ENCODE results near the gene PADI1.

Gene PADI1

DNA sequence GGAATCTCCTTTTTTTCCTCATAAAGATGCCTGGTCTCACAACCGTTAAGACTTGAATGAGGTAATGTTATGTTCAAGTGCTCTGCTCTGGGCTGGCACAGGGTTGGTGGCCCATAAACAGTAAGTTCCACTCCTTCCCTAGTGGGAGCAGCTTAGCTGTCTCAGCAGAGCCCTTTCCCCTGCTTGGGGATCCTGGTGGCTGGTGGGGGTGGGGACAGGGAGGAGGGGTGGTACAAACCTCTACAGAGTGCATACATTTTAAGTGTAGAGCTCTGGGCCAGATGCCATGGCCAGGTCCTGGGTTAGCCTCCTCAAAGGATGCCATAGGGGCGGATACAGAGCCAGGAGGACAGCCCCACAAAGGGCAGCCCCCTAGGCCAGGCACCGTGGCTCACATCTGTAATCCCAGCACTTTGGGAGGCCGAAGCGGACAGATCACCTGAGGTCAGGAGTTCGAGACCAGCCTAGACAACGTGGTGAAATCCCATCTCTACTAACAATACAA lies 20.7 kb upstream of the PADI1 start:
- Histone ChIP-seq H3K27ac (ENCODE audit: low read depth, low read length) (no peak overlapping the region), H3K4me2 (ENCODE audit: low read depth, low read length, poor library complexity, severe bottlenecking) (no peak overlapping the region), H3K9me3 (ENCODE audit: insufficient read depth, low read length) (peaks cover 8% of the 10 kb centered on the region), H3K79me2 (ENCODE audit: insufficient read depth, low read length) (no peaks in the 10 kb centered on the region), H4K20me1 (ENCODE audit: low read depth, low read length) (no peaks in the 10 kb centered on the region), H3K4me3 (ENCODE audit: insufficient read depth, low read length, poor library complexity, severe bottlenecking) (no peak overlapping the region), H3K36me3 (ENCODE audit: low read length) (no peaks in the 10 kb centered on the region), H2AFZ (ENCODE audit: low read depth, low read length, severe bottlenecking) (no peak overlapping the region), H3F3A (ENCODE audit: insufficient read depth) (no peaks in the 10 kb centered on the region), H3K9me2 (replicated peaks; ENCODE audit: insufficient read depth, low read length) (no peaks in the 10 kb centered on the region), H3K9ac (ENCODE audit: low read length) (no peak overlapping the region), H3K27me3 (ENCODE audit: low read length) (no peaks in the 10 kb centered on the region)
- TF ChIP-seq, protein P1, sequence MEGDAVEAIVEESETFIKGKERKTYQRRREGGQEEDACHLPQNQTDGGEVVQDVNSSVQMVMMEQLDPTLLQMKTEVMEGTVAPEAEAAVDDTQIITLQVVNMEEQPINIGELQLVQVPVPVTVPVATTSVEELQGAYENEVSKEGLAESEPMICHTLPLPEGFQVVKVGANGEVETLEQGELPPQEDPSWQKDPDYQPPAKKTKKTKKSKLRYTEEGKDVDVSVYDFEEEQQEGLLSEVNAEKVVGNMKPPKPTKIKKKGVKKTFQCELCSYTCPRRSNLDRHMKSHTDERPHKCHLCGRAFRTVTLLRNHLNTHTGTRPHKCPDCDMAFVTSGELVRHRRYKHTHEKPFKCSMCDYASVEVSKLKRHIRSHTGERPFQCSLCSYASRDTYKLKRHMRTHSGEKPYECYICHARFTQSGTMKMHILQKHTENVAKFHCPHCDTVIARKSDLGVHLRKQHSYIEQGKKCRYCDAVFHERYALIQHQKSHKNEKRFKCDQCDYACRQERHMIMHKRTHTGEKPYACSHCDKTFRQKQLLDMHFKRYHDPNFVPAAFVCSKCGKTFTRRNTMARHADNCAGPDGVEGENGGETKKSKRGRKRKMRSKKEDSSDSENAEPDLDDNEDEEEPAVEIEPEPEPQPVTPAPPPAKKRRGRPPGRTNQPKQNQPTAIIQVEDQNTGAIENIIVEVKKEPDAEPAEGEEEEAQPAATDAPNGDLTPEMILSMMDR (IDR thresholded peaks at IDR 0.05; ENCODE audit: insufficient read depth, low read length, poor library complexity, severe bottlenecking), result no peak
- no peak for TF ChIP-seq EZH2phosphoT487 (conservative IDR thresholded peaks at IDR 0.05; ENCODE audit: low read length)

DNA sequence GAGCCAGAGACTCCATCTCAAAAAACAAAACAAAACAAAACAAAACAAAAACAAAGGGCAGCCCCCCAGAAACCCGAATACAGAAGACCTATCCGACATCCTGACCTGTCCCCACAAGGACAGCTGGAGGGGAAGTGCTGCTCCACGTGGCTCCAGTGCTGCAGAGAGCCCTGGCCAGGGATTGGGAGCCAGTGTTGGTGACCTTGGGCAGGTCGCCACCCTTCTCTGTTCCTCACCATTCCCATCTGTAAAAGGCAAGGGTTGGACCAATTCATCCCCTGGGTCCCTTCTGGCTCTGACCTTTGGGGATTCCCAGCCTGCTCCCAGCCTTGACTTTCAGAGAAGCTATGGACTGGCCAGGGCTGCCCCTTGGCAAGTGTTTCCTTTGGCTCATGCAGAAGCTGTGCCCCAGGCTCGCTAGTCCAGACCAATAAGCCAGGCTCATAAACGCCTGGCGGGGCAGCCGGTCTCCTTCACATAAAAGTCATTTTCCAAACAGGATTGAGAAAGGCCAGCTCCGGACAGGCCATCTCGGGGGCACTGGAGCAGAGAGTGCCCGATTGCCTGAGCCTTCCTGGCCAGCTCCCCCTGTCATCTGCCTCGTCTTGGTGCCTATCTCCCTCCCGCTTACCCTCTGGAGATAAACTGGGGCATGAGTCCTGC lies 20.0 kb upstream of the PADI1 start:
- Histone ChIP-seq H3K4me3 (ENCODE audit: insufficient read depth, low read length, poor library complexity, severe bottlenecking) (no peak overlapping the region), H3F3A (ENCODE audit: insufficient read depth) (no peaks in the 10 kb centered on the region), H2AFZ (ENCODE audit: low read depth, low read length, severe bottlenecking) (no peak overlapping the region), H3K9me3 (ENCODE audit: insufficient read depth, low read length) (peaks cover 8% of the 10 kb centered on the region), H3K27ac (ENCODE audit: low read depth, low read length) (no peak overlapping the region), H3K27me3 (ENCODE audit: low read length) (no peaks in the 10 kb centered on the region), H3K4me2 (ENCODE audit: low read depth, low read length, poor library complexity, severe bottlenecking) (no peak overlapping the region), H4K20me1 (ENCODE audit: low read depth, low read length) (no peaks in the 10 kb centered on the region), H3K79me2 (ENCODE audit: insufficient read depth, low read length) (no peaks in the 10 kb centered on the region), H3K9ac (ENCODE audit: low read length) (no peak overlapping the region), H3K9me2 (replicated peaks; ENCODE audit: insufficient read depth, low read length) (no peaks in the 10 kb centered on the region), H3K36me3 (ENCODE audit: low read length) (no peaks in the 10 kb centered on the region)
- TF ChIP-seq EZH2phosphoT487 (conservative IDR thresholded peaks at IDR 0.05; ENCODE audit: low read length), result no peak

DNA sequence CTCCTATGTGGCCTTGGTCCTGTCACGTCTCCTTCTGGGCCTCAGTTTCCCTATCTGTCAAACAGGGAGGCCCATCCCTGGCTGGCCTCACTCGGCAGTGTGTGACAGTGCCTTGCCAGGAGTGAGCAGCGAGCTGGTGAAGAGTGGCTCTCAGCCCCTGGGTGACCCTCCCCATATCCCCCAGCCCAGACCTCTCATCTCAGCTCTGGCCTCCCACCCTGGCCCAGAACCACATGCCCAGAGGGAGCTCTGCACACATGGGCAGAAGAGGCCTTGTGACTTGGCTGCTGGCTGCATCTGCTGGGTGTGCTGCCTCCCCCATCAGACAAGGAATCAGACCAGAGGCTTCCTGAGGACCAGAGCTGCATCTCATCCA lies 19.5 kb upstream of the PADI1 start:
- H3K9me3 ChIP-seq (ENCODE audit: insufficient read depth, low read length), result peaks cover 8% of the 10 kb centered on the region
- no peaks in the 10 kb centered on the region for H3K9me2 ChIP-seq (replicated peaks; ENCODE audit: insufficient read depth, low read length)
- no peak overlapping the region for H3K27ac ChIP-seq (ENCODE audit: low read depth, low read length)
- H3K9ac ChIP-seq (ENCODE audit: low read length), result no peak overlapping the region
- no peaks in the 10 kb centered on the region for H3K36me3 ChIP-seq (ENCODE audit: low read length)
- no peak overlapping the region for H3K4me3 ChIP-seq (ENCODE audit: insufficient read depth, low read length, poor library complexity, severe bottlenecking)
- no peaks in the 10 kb centered on the region for H4K20me1 ChIP-seq (ENCODE audit: low read depth, low read length)
- no peak overlapping the region for H2AFZ ChIP-seq (ENCODE audit: low read depth, low read length, severe bottlenecking)
- H3K27me3 ChIP-seq (ENCODE audit: low read length), result no peaks in the 10 kb centered on the region
- no peak overlapping the region for H3K4me2 ChIP-seq (ENCODE audit: low read depth, low read length, poor library complexity, severe bottlenecking)
- H3F3A ChIP-seq (ENCODE audit: insufficient read depth), result no peaks in the 10 kb centered on the region
- TF ChIP-seq EZH2phosphoT487 (conservative IDR thresholded peaks at IDR 0.05; ENCODE audit: low read length), result no peak
- TF ChIP-seq, protein P1 (IDR thresholded peaks at IDR 0.05; ENCODE audit: insufficient read depth, low read length, poor library complexity, severe bottlenecking), result no peak
- H3K79me2 ChIP-seq (ENCODE audit: insufficient read depth, low read length), result no peaks in the 10 kb centered on the region

DNA sequence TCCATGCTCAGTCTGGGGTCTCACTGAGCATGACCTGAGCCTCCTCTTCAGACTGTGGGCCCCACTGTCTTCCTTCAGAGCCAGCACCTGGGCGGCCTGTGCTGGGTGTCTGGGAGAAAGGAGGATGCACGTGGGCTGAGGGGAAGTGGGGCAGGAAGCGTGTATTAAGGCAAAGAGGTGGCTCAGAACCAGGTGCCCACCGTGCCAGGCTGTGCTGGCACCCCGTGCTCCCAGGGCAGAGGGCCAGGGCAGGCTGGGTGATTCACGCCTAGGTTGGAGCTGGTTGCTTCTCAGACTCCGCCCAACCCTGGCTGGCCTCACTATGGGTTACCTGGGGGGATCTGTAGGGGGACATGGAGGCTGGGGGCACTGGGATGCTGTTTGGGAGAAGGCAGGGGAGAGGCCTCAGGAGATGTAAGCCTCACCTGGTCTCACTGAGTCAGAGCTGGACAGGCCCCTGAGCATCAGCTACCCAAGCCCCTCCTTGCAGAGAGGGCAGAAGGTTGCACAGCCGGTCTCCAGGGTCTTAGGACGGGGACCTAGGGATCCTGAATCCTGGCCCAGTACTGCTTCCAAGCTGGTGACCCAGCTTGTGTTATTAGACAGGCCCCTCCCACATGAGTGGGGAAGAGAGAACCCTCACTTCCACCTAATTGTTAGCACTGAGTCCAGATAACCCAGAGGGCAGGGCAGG lies 18.6 kb upstream of the PADI1 start:
- H3K9me3 ChIP-seq (ENCODE audit: insufficient read depth, low read length), result peaks cover 8% of the 10 kb centered on the region
- TF ChIP-seq EZH2phosphoT487 (conservative IDR thresholded peaks at IDR 0.05; ENCODE audit: low read length), result no peak
- TF ChIP-seq, protein P1 (IDR thresholded peaks at IDR 0.05; ENCODE audit: insufficient read depth, low read length, poor library complexity, severe bottlenecking), result no peak
- no peaks in the 10 kb centered on the region for H3K9me2 ChIP-seq (replicated peaks; ENCODE audit: insufficient read depth, low read length)
- no peaks in the 10 kb centered on the region for H3K36me3 ChIP-seq (ENCODE audit: low read length)
- no peaks in the 10 kb centered on the region for H3F3A ChIP-seq (ENCODE audit: insufficient read depth)
- H3K4me2 ChIP-seq (ENCODE audit: low read depth, low read length, poor library complexity, severe bottlenecking), result no peak overlapping the region
- no peak overlapping the region for H2AFZ ChIP-seq (ENCODE audit: low read depth, low read length, severe bottlenecking)
- H3K79me2 ChIP-seq (ENCODE audit: insufficient read depth, low read length), result no peaks in the 10 kb centered on the region
- no peak overlapping the region for H3K9ac ChIP-seq (ENCODE audit: low read length)
- H4K20me1 ChIP-seq (ENCODE audit: low read depth, low read length), result no peaks in the 10 kb centered on the region
- H3K4me3 ChIP-seq (ENCODE audit: insufficient read depth, low read length, poor library complexity, severe bottlenecking), result no peak overlapping the region
- H3K27ac ChIP-seq (ENCODE audit: low read depth, low read length), result no peak overlapping the region
- H3K27me3 ChIP-seq (ENCODE audit: low read length), result no peaks in the 10 kb centered on the region

Measured in SU-DHL-6 (cell line).